DMS114 treated with DMSO at 0.1 percent for 48 hours (cell line): ENCODE measurements around the gene CLIC5.
A peak's percentile ranks its signal among the peaks of the same experiment; 100 is the strongest.

Experiments
- DNase-seq: peaks from one replicate; lab custom pipeline; 2025; ENCODE audit not compliant: unreplicated experiment; lab: John Stamatoyannopoulos, UW

Gene CLIC5

DNA sequence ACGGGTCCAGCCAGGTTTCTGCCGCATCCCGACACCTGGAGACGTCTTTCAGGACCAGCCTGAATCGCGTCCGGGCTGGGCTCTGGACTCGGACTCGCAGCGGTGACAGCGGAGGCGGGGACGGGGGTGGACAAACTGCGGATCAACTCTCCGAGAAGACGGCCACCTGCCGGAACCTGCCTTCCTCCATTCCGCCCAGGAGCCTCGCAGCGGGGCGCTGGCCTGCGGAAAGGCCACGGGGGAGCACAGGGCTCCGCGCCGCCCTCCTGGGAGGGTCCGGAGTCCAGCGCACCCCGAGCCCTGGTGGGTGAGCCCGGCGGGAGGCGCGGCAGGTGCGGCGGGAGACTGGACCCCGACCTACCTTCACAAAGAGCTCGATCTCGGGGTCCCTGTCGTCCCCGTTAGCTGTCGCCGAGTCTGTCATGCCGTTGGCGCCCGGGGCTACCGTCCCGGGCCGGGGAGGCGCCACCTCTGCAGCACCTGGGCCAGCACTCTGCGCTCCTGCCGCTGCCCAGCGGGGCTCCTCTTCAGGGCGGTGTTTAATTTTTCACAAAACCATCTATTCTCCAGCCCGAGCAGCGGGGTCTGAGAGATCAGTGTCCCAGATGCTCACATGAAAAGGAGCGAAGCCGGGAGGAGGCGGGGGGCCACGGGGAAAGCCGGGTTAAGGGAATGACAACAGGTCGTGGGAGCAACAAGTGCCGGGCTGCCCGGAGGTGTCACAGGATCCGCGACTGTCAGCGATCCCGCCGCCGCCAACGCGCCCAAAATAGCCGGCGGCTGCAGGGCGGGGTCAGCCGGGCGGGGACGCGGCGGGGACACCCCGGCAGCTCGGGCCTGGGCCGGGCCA lies at the start of gene CLIC5:
CLIC5 (minus strand) TSS at position 742 of the 850 bp plus-strand sequence; CDS start at position 424, 318 bp downstream.
- DNase-seq = no peak

- no peak for DNase-seq
Observed at GRCh38 chr6:46062991-46063390, 47.3 kb upstream of the CLIC5 start.

GRCh38 chr6:46062312-46062711 lies 46.7 kb upstream of the CLIC5 start:
- DNase-seq = no peak

GRCh38 chr6:46061497-46061896 lies 45.8 kb upstream of the CLIC5 start:
- DNase-seq = no peak

GRCh38 chr6:46059608-46060007 lies 43.9 kb upstream of the CLIC5 start:
- no peak for DNase-seq

- DNase-seq = no peak
Observed at GRCh38 chr6:46058951-46059350, 43.3 kb upstream of the CLIC5 start.

DNA sequence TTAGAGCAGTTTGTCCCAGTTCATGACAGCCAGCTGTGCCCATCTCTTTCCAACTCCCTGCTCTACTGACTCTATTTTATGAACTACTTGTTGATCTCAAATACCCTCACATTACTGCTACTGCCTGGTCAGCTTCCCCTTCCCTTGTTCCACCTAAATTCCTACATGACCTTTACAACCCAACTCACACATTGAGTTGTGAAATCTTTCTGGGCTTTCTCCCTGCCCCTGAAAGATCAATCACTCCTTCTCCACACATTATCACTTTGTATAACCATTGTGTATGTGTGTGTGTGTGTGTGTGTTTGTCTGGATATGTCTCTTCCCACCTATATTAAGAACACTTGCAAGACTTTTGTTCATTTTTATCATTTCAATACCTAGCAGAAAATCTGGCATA lies 42.1 kb upstream of the CLIC5 start:
- no peak for DNase-seq

- DNase-seq = no peak
Observed at GRCh38 chr6:46056906-46057529, 41.4 kb upstream of the CLIC5 start.

DNA sequence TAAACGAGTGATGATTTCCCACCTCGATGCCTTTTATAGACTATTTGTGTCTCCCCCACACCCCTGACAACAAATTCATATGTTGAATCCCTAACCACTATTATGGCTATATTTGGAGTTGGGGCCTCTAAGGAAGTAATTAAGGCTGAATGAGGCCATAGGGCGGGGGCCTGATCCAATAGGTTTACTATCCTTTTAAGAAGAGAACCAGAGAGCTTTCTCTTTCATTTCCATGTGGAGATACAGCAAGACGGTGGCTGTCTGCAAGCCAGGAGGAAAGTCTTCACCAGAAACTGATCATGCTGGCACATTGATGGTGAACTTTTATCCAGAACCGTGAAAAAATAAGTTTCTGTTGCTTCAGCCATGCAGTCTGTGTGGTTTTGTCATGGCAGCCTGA lies 38.9 kb upstream of the CLIC5 start:
- DNase-seq = no peak

- DNase-seq = no peak
Observed at GRCh38 chr6:46053039-46053933, 37.6 kb upstream of the CLIC5 start.

DNA sequence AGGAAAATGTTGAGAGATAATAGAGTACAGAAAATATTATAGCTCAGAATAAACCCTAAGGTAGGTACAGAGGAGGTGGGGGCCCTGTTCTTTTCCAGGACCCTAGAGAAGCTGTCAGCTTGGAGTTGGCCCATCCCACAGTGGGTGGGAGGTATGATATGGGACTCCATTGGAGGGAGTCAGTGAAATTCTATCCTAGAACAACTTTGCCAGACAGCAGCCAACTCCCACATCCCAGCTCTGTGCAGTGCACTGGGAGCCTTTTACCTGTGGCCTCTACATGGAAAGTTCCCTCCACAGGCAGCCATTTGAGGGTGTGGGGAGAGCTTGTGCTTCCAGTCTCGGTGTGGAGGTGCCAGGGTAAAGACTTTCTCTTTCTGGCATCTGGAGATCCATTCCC lies 36.8 kb upstream of the CLIC5 start:
- DNase-seq = no peak

- DNase-seq = no peak
Observed at GRCh38 chr6:46051962-46052361, 36.3 kb upstream of the CLIC5 start.

- DNase-seq = no peak
Observed at GRCh38 chr6:46050845-46051405, 35.3 kb upstream of the CLIC5 start.

DNA sequence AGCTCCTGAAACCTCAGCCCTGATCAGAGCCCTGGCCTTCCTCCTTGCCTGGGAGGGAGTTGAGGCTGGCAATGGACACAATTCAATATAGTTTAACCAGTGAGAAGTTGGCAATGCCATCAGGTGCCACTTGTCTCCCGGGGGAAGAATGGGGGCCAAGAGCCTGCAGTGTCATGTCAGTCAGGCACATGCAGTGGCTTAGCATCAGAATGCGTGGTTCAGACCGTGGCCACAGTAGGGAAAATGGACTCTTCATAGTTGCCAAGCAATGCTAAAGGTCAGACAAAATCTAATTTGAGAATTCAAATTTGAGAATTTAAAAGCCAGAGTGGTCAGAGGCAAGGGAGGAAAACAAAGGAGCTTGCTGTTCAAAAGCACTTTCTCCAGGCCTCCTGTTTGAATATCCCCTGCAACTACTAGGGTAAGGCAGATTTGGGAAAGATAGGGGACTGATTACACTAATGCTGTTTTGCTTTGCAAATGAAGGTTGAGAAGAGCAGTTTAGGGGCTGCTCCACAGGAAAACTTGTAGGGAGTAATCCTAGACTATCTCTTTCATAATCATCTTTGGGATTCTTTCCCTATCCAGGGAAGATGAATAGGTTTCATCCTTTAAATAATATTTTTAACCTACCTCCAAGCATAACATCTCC lies 33.1 kb upstream of the CLIC5 start:
- DNase-seq = no peak

GRCh38 chr6:46046558-46047174 lies 31.0 kb upstream of the CLIC5 start:
- DNase-seq = no peak

GRCh38 chr6:46044881-46045617 lies 29.4 kb upstream of the CLIC5 start:
- DNase-seq = no peak

DNA sequence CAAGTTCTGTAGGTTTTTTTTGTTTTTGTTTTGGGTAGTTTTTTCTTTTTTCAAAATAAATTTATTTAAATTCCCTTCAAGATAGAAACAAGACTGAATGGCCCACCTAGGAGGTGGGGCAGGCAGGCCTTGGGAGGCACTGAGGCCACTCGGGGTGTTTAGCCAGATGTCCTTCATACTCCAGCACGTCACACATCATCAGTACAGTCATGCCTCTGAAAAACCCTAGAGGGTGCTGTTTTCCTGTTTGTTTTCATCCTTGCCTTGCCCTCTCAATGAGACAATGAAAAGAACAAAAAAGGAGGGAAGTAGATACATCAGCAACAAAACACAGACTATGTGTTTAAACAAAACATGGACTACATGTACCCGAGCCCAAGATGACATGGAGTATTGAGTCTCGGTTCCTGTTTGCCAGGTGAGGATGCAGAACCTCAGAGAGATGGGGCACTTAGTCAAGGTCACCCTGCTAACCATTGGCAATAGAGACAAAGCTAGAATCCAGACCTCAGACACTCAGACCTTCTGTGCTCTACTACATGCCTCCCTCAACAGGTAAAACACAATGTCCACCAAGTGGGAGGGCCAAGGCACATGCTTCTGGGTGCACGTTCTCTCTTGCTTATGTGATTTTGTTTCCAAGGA lies 26.8 kb upstream of the CLIC5 start:
- peak; percentile 4 for DNase-seq

DNA sequence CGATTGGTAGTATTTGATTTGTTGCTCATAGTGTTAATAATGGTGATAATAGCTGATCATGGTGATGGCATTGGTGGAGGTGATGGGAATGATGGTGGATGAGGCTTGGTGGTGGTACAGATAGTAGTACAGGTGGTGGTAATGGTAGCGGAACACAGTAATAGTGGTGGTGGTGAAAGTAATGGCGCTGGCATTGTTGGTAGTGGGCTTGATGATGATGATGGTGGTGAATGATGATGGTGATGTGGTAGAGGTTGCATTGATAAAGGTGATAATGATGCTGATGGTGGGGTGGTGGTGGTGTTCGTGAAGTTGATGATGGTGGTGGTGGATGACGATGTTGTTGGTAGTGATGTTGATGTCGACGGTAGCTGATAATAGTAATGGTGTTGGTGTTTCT lies 24.6 kb upstream of the CLIC5 start:
- DNase-seq = no peak

DNA sequence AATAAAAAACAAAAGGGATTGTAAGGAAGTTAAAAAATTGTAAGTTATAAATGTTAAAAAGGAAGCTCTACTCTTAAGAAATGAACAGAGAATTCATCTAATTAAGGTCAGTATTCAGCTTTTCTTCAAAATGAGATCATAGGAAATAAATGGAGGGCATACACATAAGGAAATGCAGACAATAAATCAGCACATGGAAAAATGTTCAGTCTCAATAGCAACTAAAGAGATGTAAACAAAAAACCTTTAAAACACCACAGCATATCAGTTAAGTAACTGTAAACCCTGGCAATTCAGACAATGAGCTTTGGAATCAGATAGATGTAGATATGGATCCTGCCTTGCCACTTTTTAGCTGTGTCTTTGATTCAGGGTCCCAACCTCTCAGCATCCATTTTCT lies 24.0 kb upstream of the CLIC5 start:
- DNase-seq = no peak
